ENCODE data around the gene ALKBH2. TPM values are rescaled to one million over a fixed set of nuclear protein-coding genes. Genes with fewer than 3 reads are reported as not detected.
A peak's percentile ranks its signal among the peaks of the same experiment; 100 is the strongest.
"Not testable (repeated sequence)": the region's sequence is repeated elsewhere in the genome, so short reads cannot be mapped to it uniquely, and the experiment has no call there.

The ALKBH2 gene
- total and polyA plus RNA-seq, 2 experiments from 2014 or later = 14.8 to 20.4 TPM

DNA sequence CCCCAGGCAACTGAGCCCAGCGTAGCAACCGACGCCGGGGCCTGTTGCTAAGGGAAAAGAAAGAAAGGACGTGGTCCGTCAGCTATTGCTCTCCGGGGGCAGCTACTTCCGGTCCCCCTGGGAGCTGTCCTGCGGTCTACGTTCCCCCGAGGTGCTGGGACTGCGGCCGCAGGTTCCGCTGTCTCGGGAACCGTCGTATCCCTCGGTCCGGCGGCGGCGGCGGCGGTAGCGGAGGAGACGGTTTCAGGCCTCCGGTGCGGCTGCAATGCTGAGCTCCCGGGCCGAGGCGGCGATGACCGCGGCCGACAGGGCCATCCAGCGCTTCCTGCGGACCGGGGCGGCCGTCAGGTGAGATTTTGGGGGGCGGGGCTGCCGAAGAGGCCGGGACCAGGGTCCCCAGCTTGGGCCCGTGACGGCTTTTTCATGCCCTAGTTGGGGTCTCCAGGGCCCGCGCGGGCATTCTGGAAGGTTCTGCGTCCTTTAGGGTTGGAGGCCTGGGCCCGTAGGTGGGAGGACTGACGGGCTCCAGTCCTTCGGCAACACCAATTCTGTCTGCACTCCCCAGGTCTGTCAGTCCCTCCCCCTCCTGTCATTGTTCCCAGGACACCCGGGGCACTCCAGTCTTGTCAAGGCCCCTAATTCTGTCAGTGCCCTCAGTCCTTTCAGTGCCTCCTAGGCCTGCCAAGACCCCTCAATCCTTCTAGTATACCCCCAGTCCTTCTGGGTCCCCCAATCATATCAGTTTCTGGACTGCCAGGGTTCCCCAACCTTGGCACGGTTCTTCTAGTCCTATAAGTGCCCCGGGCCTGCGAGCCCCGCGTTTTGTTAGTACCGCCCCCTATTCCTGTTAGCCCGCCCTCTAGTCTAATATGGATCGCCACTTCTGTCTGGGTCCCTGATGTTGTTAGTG is 40.6 kb downstream of the ALKBH2 start, which contains the start of gene USP30:
TSS of gene USP30 (plus strand) at position 163 of the 910 bp plus-strand sequence. CDS start at position 266, 103 bp downstream.
- H3K27ac ChIP-seq = no peak within 1 kb of the TSS
- TF ChIP-seq EZH2 (IDR thresholded peaks at IDR 0.05; ENCODE audit: insufficient read depth, poor library complexity, severe bottlenecking) = no peak
- TF ChIP-seq EZH2phosphoT487 (IDR thresholded peaks at IDR 0.05; ENCODE audit: insufficient read depth, low read depth) = no peak
- H3K27me3 ChIP-seq (replicated peaks; ENCODE audit: insufficient read depth) = no peaks in the 10 kb centered on the region
- H3K4me1 ChIP-seq (ENCODE audit: insufficient read depth) = peaks cover 12% of the 10 kb centered on the region; the same call in 1 of the 2 replicates
- H3K4me2 ChIP-seq (ENCODE audit: unreplicated experiment) = peak within 1 kb of the TSS; percentile 92
- peak within 1 kb of the TSS; percentile 100 for H2AFZ ChIP-seq
- H3K9ac ChIP-seq = peak within 1 kb of the TSS; percentile 88
- peak within 1 kb of the TSS; percentile 92 for H3K4me3 ChIP-seq
- H4K20me1 ChIP-seq (ENCODE audit: insufficient read depth) = no peaks in the 10 kb centered on the region
- no peaks in the 10 kb centered on the region for H3K36me3 ChIP-seq (ENCODE audit: low read depth)
- DNase-seq = peak; percentile 89
- H3K9me2 ChIP-seq (ENCODE audit: insufficient read depth) = no peaks in the 10 kb centered on the region
- peaks cover 22% of the 10 kb centered on the region for H3K79me2 ChIP-seq (ENCODE audit: insufficient read depth)
- no peaks in the 10 kb centered on the region for H3F3A ChIP-seq (ENCODE audit: insufficient read depth)
- 1% methylated on average over 45 to 60 of the region's 61 CpGs for WGBS, 2 experiments (ENCODE audit: low coverage in 1 of 2, low lambda C conversion rate in 2 of 2, missing lambda C conversion rate in 2 of 2)
- in situ Hi-C loops (cut with MboI) = no loop called here
- no peaks in the 10 kb centered on the region for H3K9me3 ChIP-seq (ENCODE audit: low read depth)

DNA sequence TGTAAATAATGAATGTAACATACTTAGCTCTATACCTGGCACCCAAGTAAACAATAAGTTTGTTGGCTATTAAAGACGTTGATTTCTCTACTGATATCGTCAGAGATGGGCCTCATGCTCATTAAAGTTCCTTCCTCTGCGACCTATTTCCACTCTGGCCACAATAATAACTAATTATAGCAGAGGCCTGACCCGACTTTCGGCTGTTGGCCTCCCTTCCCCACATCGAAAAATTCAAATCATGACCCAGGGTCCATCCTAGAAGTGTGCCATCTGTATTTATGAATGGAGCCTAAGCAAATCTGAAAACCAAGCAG is 41.2 kb downstream of the ALKBH2 start:
- TF ChIP-seq EZH2phosphoT487 (IDR thresholded peaks at IDR 0.05; ENCODE audit: insufficient read depth, low read depth) (no peak), EZH2 (IDR thresholded peaks at IDR 0.05; ENCODE audit: insufficient read depth, poor library complexity, severe bottlenecking) (no peak)
- Histone ChIP-seq H3K9me3 (ENCODE audit: low read depth) (no peaks in the 10 kb centered on the region), H3K9ac (peak overlapping the region; percentile 88), H3K27ac (no peak overlapping the region), H3K4me3 (peak overlapping the region; percentile 92), H3F3A (ENCODE audit: insufficient read depth) (no peaks in the 10 kb centered on the region), H3K9me2 (ENCODE audit: insufficient read depth) (no peaks in the 10 kb centered on the region), H3K4me2 (ENCODE audit: unreplicated experiment) (peak overlapping the region; percentile 92), H2AFZ (peak overlapping the region; percentile 100), H3K36me3 (ENCODE audit: low read depth) (no peaks in the 10 kb centered on the region), H4K20me1 (ENCODE audit: insufficient read depth) (no peaks in the 10 kb centered on the region), H3K79me2 (ENCODE audit: insufficient read depth) (peaks cover 22% of the 10 kb centered on the region), H3K4me1 (ENCODE audit: insufficient read depth) (peaks cover 12% of the 10 kb centered on the region; the same call in 1 of the 2 replicates), H3K27me3 (replicated peaks; ENCODE audit: insufficient read depth) (no peaks in the 10 kb centered on the region)
- in situ Hi-C loops (cut with MboI) = no loop called here
- WGBS, 2 experiments (ENCODE audit: low coverage in 1 of 2, low lambda C conversion rate in 2 of 2, missing lambda C conversion rate in 2 of 2) = 2 to 4% methylated on average over 6 of the region's 6 CpGs
- DNase-seq = no peak

DNA sequence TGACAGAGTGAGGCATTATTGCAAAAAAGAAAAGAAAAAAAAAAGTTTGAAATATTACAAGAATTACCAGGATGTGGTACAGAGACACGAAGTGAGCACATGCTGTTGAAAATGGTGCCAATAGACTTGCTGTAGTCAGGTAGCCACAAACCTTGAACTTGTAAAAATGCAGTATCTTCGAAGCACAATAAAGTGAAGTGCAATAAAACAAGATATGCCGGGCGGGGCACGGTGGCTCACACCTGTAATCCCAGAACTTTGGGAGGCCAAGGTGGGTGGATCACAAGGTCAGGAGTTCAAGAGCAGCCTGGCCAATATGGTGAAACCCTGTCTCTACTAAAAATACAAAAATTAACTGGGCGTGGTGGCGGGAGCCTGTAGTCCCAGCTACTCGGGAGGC is 43.5 kb downstream of the ALKBH2 start:
- DNase-seq; in situ Hi-C loops (cut with MboI); H3F3A ChIP-seq (ENCODE audit: insufficient read depth); H3K4me3 ChIP-seq; H3K9me3 ChIP-seq (ENCODE audit: low read depth); H3K27me3 ChIP-seq (replicated peaks; ENCODE audit: insufficient read depth); H2AFZ ChIP-seq; H3K9ac ChIP-seq; H4K20me1 ChIP-seq (ENCODE audit: insufficient read depth); H3K27ac ChIP-seq; H3K9me2 ChIP-seq (ENCODE audit: insufficient read depth); H3K4me2 ChIP-seq (ENCODE audit: unreplicated experiment); H3K36me3 ChIP-seq (ENCODE audit: low read depth): not testable (repeated sequence)
- 66 to 70% methylated on average over 8 of the region's 8 CpGs for WGBS, 2 experiments (ENCODE audit: low coverage in 1 of 2, low lambda C conversion rate in 2 of 2, missing lambda C conversion rate in 2 of 2)
- H3K79me2 ChIP-seq (ENCODE audit: insufficient read depth) = peaks cover 22% of the 10 kb centered on the region
- peaks cover 12% of the 10 kb centered on the region; the same call in 1 of the 2 replicates for H3K4me1 ChIP-seq (ENCODE audit: insufficient read depth)

DNA sequence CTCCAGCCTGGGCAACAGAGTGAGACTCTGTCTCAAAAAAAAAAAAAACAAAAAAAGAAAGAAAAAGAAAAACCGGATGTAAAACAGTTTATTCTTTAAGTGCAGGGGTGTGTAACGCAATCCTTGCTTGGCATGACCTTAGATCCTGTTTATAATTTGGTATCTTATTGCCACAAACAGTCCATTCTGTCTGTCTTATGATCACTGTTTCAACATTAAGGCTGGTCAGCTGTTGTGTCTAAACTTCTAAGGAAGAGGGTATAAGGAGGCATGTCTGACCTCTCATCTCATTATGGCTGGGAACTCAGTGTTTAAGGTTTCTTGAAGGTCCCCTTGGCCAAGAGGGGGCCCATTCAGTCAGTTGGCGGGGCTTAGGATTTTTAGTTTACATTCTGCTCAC is 44.6 kb downstream of the ALKBH2 start:
- H3K36me3 ChIP-seq (ENCODE audit: low read depth); H3K27ac ChIP-seq; H3K9me3 ChIP-seq (ENCODE audit: low read depth); H4K20me1 ChIP-seq (ENCODE audit: insufficient read depth); H2AFZ ChIP-seq; H3K9me2 ChIP-seq (ENCODE audit: insufficient read depth); H3F3A ChIP-seq (ENCODE audit: insufficient read depth); H3K4me1 ChIP-seq (ENCODE audit: insufficient read depth); DNase-seq; H3K27me3 ChIP-seq (replicated peaks; ENCODE audit: insufficient read depth); H3K9ac ChIP-seq; in situ Hi-C loops (cut with MboI); H3K4me3 ChIP-seq; H3K4me2 ChIP-seq (ENCODE audit: unreplicated experiment): not testable (repeated sequence)
- WGBS, 2 experiments (ENCODE audit: low coverage in 1 of 2, low lambda C conversion rate in 2 of 2, missing lambda C conversion rate in 2 of 2) = 26 to 35% methylated on average over 3 of the region's 3 CpGs
- peaks cover 12% of the 10 kb centered on the region for H3K79me2 ChIP-seq (ENCODE audit: insufficient read depth)
